Endothelial cell of umbilical vein (primary cell): ENCODE measurements around the gene RAPGEF4. TPM values are rescaled to one million over a fixed set of nuclear protein-coding genes. Genes with fewer than 3 reads are reported as not detected.

Source experiments
- BruUV-seq: library from RNA; stranded (reverse); fragments of 400-500 nt; replicated peaks from 2 replicates; lab custom pipeline; 2021; lab: Mats Ljungman, UMichigan
- CTCF ChIA-PET: fragments of 300-600, 350-600 bp; sonication (Branson Sonifier 250); formaldehyde crosslinking; loops from one replicate; lab custom pipeline; 2021; ENCODE audit warnings: antibody characterized with exemption, inconsistent platforms; lab: Charles Lee
- POLR2A ChIA-PET: fragments of 300-600, 350-600 bp; sonication (Branson Sonifier 250); formaldehyde crosslinking; loops from one replicate; lab custom pipeline; 2021; ENCODE audit warnings: antibody characterized with exemption, inconsistent platforms; lab: Charles Lee
- DNase-seq: peaks from one replicate; pipeline ENCODE4 v3.0.0-alpha.2; 2011; ENCODE audit warnings: low read depth, low spot score
- FAIRE-seq: peaks from 2 replicates; lab custom pipeline; 2011; peaks lifted over from hg19 to GRCh38; lab: Jason Lieb, UNC
- H2AFZ ChIP-seq: 2 replicates; pipeline ENCODE4 v1.6.0; 2012; ENCODE audit warnings: low read depth, low read length, control low read depth, inconsistent platforms
- H3K27ac ChIP-seq: 2 replicates; pipeline ENCODE4 v1.5.1; 2011; ENCODE audit warnings: low read depth, mild to moderate bottlenecking, control low read depth, low read length, moderate library complexity; ENCODE audit not compliant: insufficient read depth
- H3K27me3 ChIP-seq, 2 experiments: 2 replicates each; pipeline versions ENCODE4 v1.6.0 to v1.6.1; 2011; ENCODE audit warnings: low read length in 2 of 2, mixed read lengths in 1 of 2; ENCODE audit not compliant: control insufficient read depth in 2 of 2, insufficient read depth in 2 of 2
- H3K36me3 ChIP-seq, 2 experiments: 2 replicates in 1 of 2; 3 replicates in 1 of 2; pipeline ENCODE4 v1.5.1; 2011; ENCODE audit warnings: low read length in 2 of 2, mild to moderate bottlenecking in 1 of 2, moderate library complexity in 1 of 2; ENCODE audit not compliant: control insufficient read depth in 2 of 2, insufficient read depth in 2 of 2; ENCODE audit errors: extremely low read depth in 1 of 2
- H3K4me1 ChIP-seq: 3 replicates; pipeline ENCODE4 v1.5.1; 2011; ENCODE audit warnings: mild to moderate bottlenecking, low read length; ENCODE audit not compliant: control insufficient read depth, insufficient read depth; ENCODE audit errors: extremely low read depth
- H3K4me2 ChIP-seq: 2 replicates; pipeline ENCODE4 v1.6.1; 2011; ENCODE audit warnings: low read length, control low read depth, mixed read lengths; ENCODE audit not compliant: insufficient read depth
- H3K4me3 ChIP-seq, 3 experiments: fragments of 200-600 bp in 1 of 3; sonication (generic), shearing (Covaris generic) in 1 of 3; replicated peaks in 1 of 3; 2 replicates each; pipeline ENCODE4 v1.5.1; 2011 to 2016; ENCODE audit warnings: control low read depth in 3 of 3, low read length in 3 of 3, mild to moderate bottlenecking in 2 of 3, inconsistent platforms in 1 of 3, low read depth in 1 of 3, moderate library complexity in 1 of 3; ENCODE audit not compliant: insufficient read depth in 1 of 3
- H3K79me2 ChIP-seq: 2 replicates; pipeline ENCODE4 v1.6.0; 2012; ENCODE audit warnings: low read length, inconsistent platforms; ENCODE audit not compliant: control insufficient read depth, insufficient read depth
- H3K9ac ChIP-seq: replicated peaks from 2 replicates; pipeline ENCODE3; 2011; ENCODE audit warnings: low read length, control low read depth; ENCODE audit not compliant: insufficient read depth; ENCODE audit errors: extremely low read depth
- H3K9me1 ChIP-seq: replicated peaks from 3 replicates; pipeline ENCODE4 v1.6.0; 2011; ENCODE audit warnings: mild to moderate bottlenecking, low read length; ENCODE audit not compliant: control insufficient read depth, insufficient read depth; ENCODE audit errors: extremely low read depth
- H3K9me3 ChIP-seq: replicated peaks from 2 replicates; pipeline ENCODE4 v1.5.1; 2012; ENCODE audit warnings: low read length, inconsistent platforms; ENCODE audit not compliant: control insufficient read depth, insufficient read depth
- H4K20me1 ChIP-seq: replicated peaks from 2 replicates; pipeline ENCODE3; 2011; ENCODE audit warnings: mild to moderate bottlenecking, low read length; ENCODE audit not compliant: control insufficient read depth, insufficient read depth; ENCODE audit errors: extremely low read depth
- EZH2 ChIP-seq: IDR thresholded peaks from 2 replicates; pipeline ENCODE4 v1.6.1; 2012; ENCODE audit warnings: borderline replicate concordance, low read depth, mild to moderate bottlenecking, moderate library complexity, low read length, inconsistent platforms; ENCODE audit not compliant: severe bottlenecking
- FOS ChIP-seq: IDR thresholded peaks from 2 replicates; pipeline ENCODE4 v1.6.1; 2011; ENCODE audit warnings: mild to moderate bottlenecking, low read length, moderate library complexity, borderline replicate concordance; ENCODE audit not compliant: insufficient read depth
- GATA2 ChIP-seq: IDR thresholded peaks from 2 replicates; pipeline ENCODE4 v1.7.0; 2011; ENCODE audit warnings: low read depth, mild to moderate bottlenecking, moderate library complexity, mixed read lengths, low read length; ENCODE audit not compliant: insufficient read length, insufficient read depth
- JUN ChIP-seq: IDR thresholded peaks from 2 replicates; pipeline ENCODE4 v1.6.1; 2011; ENCODE audit warnings: borderline replicate concordance, low read depth; ENCODE audit not compliant: insufficient read length, insufficient read depth
- MYC ChIP-seq: IDR thresholded peaks from one replicate; pipeline ENCODE4 v1.6.1; 2011; ENCODE audit warnings: mild to moderate bottlenecking, low read depth, low read length
- POLR2A ChIP-seq: IDR thresholded peaks from 2 replicates; pipeline ENCODE4 v1.6.1; 2012; ENCODE audit warnings: low read depth, mild to moderate bottlenecking, control low read depth, low read length
- POLR2AphosphoS5 ChIP-seq: IDR thresholded peaks from 2 replicates; pipeline ENCODE4 v1.6.1; 2012; ENCODE audit warnings: low read depth, mild to moderate bottlenecking, control low read depth, low read length, moderate library complexity; ENCODE audit not compliant: insufficient read depth
- dilution Hi-C: fragments of 300-500 bp; cut with MboI; formaldehyde crosslinking; loops from one replicate; pipeline ENCODE4 v1.15.0; 2019; ENCODE audit warnings: low sequenced_read_pairs; ENCODE audit not compliant: extremely low pct_ligation_motif_present
- intact Hi-C: fragments of 100-400 bp; cut with micrococcal nuclease; formaldehyde crosslinking; loops from one replicate; pipeline ENCODE4 v1.10.0; 2022
- polyA plus RNA-seq, 4 experiments: library from polyadenylated mRNA; depleted of rRNA in 3 of 4; stranded (reverse) in 3 of 4; unstranded in 1 of 4; fragments of >200 nt; gene quantifications; 2 replicates each; pipeline versions ENCODE4 v1.2.1 to v1.2.3, GENCODE V29; 2011 to 2012; ENCODE audit warnings: missing spikeins in 1 of 4
- total RNA-seq: library from RNA; stranded (reverse); gene quantifications from 2 replicates; pipeline ENCODE4 v1.2.3, GENCODE V29; 2021
- TF ChIP-seq, protein P1 (sequence below), 2 donors: IDR thresholded peaks; 1 replicate in 1 of 2; 2 replicates in 1 of 2; pipeline ENCODE4 v1.5.1; 2011; ENCODE audit warnings: low read length in 2 of 2, mild to moderate bottlenecking in 2 of 2, moderate library complexity in 2 of 2, control low read depth in 1 of 2, inconsistent platforms in 1 of 2, low read depth in 1 of 2; ENCODE audit not compliant: insufficient read depth in 1 of 2; ENCODE audit errors: extremely low read depth in 1 of 2
- TF ChIP-seq, protein P2 (sequence below): IDR thresholded peaks from 2 replicates; pipeline ENCODE4 v1.6.1; 2011; ENCODE audit not compliant: insufficient read depth, insufficient read length

Gene RAPGEF4
- total and polyA plus RNA-seq, 2 donors (not counting 3 experiments of a cell fraction or from before 2014, with no cell fraction given): 7.2 to 9.2 TPM

DNA sequence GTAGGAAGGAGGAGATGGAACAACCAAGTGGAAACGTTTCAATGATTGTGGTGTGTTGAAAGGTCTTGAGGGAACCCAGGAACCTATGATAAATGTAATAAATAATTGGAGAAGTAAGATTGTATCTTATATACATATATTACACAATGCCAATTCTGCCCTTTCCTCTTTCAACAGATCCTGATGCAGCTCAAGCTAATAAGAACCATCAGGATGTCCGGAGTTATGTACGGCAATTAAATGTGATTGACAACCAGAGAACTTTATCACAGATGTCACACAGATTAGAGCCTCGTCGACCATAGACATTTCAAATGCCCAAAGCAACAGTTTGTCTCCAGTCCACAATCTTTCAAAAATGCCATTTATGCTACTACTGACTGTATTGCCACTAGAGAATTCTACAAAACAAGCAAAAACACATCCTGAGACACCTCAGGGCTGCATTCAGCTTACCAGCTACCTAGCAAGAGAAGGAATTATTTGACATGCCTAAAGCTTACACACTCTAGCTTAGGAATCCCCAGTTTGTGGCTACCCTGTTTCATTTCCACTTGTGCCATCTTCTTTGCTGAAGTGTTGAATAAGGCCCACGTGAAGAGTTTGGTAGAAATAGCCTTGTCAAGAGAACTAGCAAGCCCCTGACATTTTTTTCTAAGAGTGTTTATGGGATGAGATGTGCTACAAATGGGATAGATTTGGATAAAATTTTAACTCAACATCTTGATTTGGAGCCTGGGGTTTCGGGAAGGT is 316.0 kb downstream of the RAPGEF4 start:
- no peak for FAIRE-seq

More for the DNA sequence above, 316.0 kb downstream of the RAPGEF4 start:
- CTCF ChIA-PET: no interaction called here
- Histone ChIP-seq H4K20me1 (no peaks in the 10 kb centered on the region), H3K4me2 (no peak overlapping the region), H3K79me2 (no peaks in the 10 kb centered on the region), H3K4me3 (no peak overlapping the region), H3K9me3 (no peaks in the 10 kb centered on the region), H2AFZ (no peak overlapping the region), H3K9ac (no peak overlapping the region), H3K36me3 (peaks cover 0 to 3% of the 10 kb centered on the region in 2 experiments), H3K27me3 (no peaks in the 10 kb centered on the region), H3K9me1 (no peaks in the 10 kb centered on the region), H3K4me1 (peaks cover 18% of the 10 kb centered on the region), H3K27ac (no peak overlapping the region)
- no peak for DNase-seq
- dilution Hi-C loops: no loop called here
- TF ChIP-seq FOS (no peak), POLR2AphosphoS5 (no peak), GATA2 (no peak), MYC (no peak), POLR2A (no peak), EZH2 (no peak), JUN (no peak)
- TF ChIP-seq, protein P1, sequence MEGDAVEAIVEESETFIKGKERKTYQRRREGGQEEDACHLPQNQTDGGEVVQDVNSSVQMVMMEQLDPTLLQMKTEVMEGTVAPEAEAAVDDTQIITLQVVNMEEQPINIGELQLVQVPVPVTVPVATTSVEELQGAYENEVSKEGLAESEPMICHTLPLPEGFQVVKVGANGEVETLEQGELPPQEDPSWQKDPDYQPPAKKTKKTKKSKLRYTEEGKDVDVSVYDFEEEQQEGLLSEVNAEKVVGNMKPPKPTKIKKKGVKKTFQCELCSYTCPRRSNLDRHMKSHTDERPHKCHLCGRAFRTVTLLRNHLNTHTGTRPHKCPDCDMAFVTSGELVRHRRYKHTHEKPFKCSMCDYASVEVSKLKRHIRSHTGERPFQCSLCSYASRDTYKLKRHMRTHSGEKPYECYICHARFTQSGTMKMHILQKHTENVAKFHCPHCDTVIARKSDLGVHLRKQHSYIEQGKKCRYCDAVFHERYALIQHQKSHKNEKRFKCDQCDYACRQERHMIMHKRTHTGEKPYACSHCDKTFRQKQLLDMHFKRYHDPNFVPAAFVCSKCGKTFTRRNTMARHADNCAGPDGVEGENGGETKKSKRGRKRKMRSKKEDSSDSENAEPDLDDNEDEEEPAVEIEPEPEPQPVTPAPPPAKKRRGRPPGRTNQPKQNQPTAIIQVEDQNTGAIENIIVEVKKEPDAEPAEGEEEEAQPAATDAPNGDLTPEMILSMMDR (IDR thresholded peaks at IDR 0.05; ENCODE audit: extremely low read depth in 1 of 2, insufficient read depth in 1 of 2, low read depth in 1 of 2, low read length in 2 of 2): no peak
- TF ChIP-seq, protein P2, sequence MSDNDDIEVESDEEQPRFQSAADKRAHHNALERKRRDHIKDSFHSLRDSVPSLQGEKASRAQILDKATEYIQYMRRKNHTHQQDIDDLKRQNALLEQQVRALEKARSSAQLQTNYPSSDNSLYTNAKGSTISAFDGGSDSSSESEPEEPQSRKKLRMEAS: no peak
- POLR2A ChIA-PET: no interaction called here
- intact Hi-C loops: no loop called here
- no TSS peak for BruUV-seq
